GM23338 (cell line): ENCODE measurements around the gene CRTC1. TPM values are rescaled to one million over a fixed set of nuclear protein-coding genes. Genes with fewer than 3 reads are reported as not detected.

Experiments
- ATAC-seq: fragments of 200-7000 bp; cut with Tn5 transposase; 3 replicates; pipeline ENCODE4 v1.9.1; 2020
- DNase-seq: peaks from one replicate; pipeline ENCODE4 v3.0.0-alpha.2; 2015; ENCODE audit warnings: low spot score
- H2AFZ ChIP-seq: fragments of 200-600 bp; sonication (generic); 2 replicates; pipeline ENCODE4 v1.8.0; 2016; ENCODE audit warnings: antibody characterized with exemption, mild to moderate bottlenecking, moderate library complexity
- H3F3A ChIP-seq: fragments of 200-600 bp; sonication (generic); replicated peaks from 2 replicates; pipeline ENCODE4 v1.8.0; 2017; ENCODE audit warnings: antibody characterized with exemption, mixed run types, low read depth
- H3K27ac ChIP-seq: fragments of 200-600 bp; sonication (generic); 2 replicates; pipeline ENCODE4 v1.6.1; 2016; ENCODE audit warnings: low read depth
- H3K27me3 ChIP-seq: fragments of 200-600 bp; sonication (generic); 2 replicates; pipeline ENCODE4 v1.8.0; 2016; ENCODE audit warnings: mild to moderate bottlenecking, mixed run types, moderate library complexity; ENCODE audit not compliant: insufficient read depth
- H3K36me3 ChIP-seq: fragments of 200-600 bp; sonication (generic); 2 replicates; pipeline ENCODE4 v1.8.0; 2016; ENCODE audit warnings: mild to moderate bottlenecking; ENCODE audit not compliant: insufficient read depth
- H3K4me1 ChIP-seq: fragments of 200-600 bp; sonication (generic); 2 replicates; pipeline ENCODE4 v1.8.0; 2016; ENCODE audit warnings: mild to moderate bottlenecking, moderate library complexity; ENCODE audit not compliant: insufficient read depth
- H3K4me2 ChIP-seq: fragments of 200-600 bp; sonication (generic); 2 replicates; pipeline ENCODE4 v1.7.1; 2017; ENCODE audit warnings: mixed run types
- H3K4me3 ChIP-seq: fragments of 200-600 bp; sonication (generic); 2 replicates; pipeline ENCODE4 v1.6.1; 2016; ENCODE audit warnings: mixed run types
- H3K79me2 ChIP-seq: fragments of 200-600 bp; sonication (generic); replicated peaks from 2 replicates; pipeline ENCODE4 v1.8.0; 2017; ENCODE audit warnings: mild to moderate bottlenecking; ENCODE audit not compliant: insufficient read depth
- H3K9me2 ChIP-seq: fragments of 200-600 bp; sonication (generic); 2 replicates; pipeline ENCODE4 v1.8.0; 2017; ENCODE audit not compliant: insufficient read depth
- H4K20me1 ChIP-seq: fragments of 200-600 bp; sonication (generic); replicated peaks from 2 replicates; pipeline ENCODE4 v1.8.0; 2017; ENCODE audit warnings: mild to moderate bottlenecking; ENCODE audit not compliant: insufficient read depth
- H3K27ac Mint-ChIP-seq: 2 replicates; pipeline ENCODE4 v1.8.0; 2020; ENCODE audit warnings: inconsistent platforms, mild to moderate bottlenecking, moderate library complexity, mixed read lengths
- H3K27me3 Mint-ChIP-seq: 3 replicates; pipeline ENCODE4 v1.8.0; 2022; ENCODE audit warnings: low read depth, mild to moderate bottlenecking, moderate library complexity, mixed read lengths, inconsistent platforms; ENCODE audit not compliant: insufficient read depth, poor library complexity
- H3K36me3 Mint-ChIP-seq: 3 replicates; pipeline ENCODE4 v1.8.0; 2021; ENCODE audit warnings: low read depth, mild to moderate bottlenecking, inconsistent platforms, moderate library complexity, mixed read lengths
- H3K4me1 Mint-ChIP-seq: 3 replicates; pipeline ENCODE4 v1.8.0; 2020; ENCODE audit warnings: mild to moderate bottlenecking, inconsistent platforms, mixed read lengths
- H3K4me3 Mint-ChIP-seq: 3 replicates; pipeline ENCODE4 v1.8.0; 2021; ENCODE audit warnings: moderate library complexity, mild to moderate bottlenecking, inconsistent platforms, mixed read lengths
- H3K9me3 Mint-ChIP-seq: 3 replicates; pipeline ENCODE4 v1.8.0; 2020; ENCODE audit warnings: moderate library complexity, mild to moderate bottlenecking, inconsistent platforms, mixed read lengths
- CREB1 ChIP-seq: fragments of 250-450 bp; sonication (Bioruptor Pico); IDR thresholded peaks from 2 replicates; pipeline ENCODE4 v1.5.0; 2020; ENCODE audit warnings: low read depth, mild to moderate bottlenecking, moderate library complexity
- ETS1 ChIP-seq: IDR thresholded peaks from 2 replicates; pipeline ENCODE4 v1.6.1; 2016; ENCODE audit warnings: antibody characterized with exemption
- EZH2 ChIP-seq: fragments of 200-600 bp; sonication (generic); IDR thresholded peaks from one replicate; pipeline ENCODE4 v1.8.0; 2017; ENCODE audit warnings: antibody characterized with exemption, mild to moderate bottlenecking, low read depth; ENCODE audit not compliant: unreplicated experiment
- EZH2phosphoT487 ChIP-seq: fragments of 200-600 bp; sonication (generic); IDR thresholded peaks from one replicate; pipeline ENCODE4 v1.8.1; 2018; ENCODE audit warnings: antibody characterized with exemption; ENCODE audit not compliant: unreplicated experiment
- JUNB ChIP-seq: IDR thresholded peaks from one replicate; pipeline ENCODE4 v1.6.1; 2016; ENCODE audit warnings: antibody characterized with exemption; ENCODE audit not compliant: unreplicated experiment
- NANOG ChIP-seq: IDR thresholded peaks from 2 replicates; pipeline ENCODE4 v1.6.1; 2016; ENCODE audit warnings: antibody characterized with exemption, borderline replicate concordance
- POLR2AphosphoS5 ChIP-seq: IDR thresholded peaks from 2 replicates; pipeline ENCODE4 v1.6.1; 2016; ENCODE audit warnings: antibody characterized with exemption, low read depth
- STAT1 ChIP-seq: IDR thresholded peaks from one replicate; pipeline ENCODE4 v1.6.1; 2016; ENCODE audit warnings: antibody characterized with exemption; ENCODE audit not compliant: unreplicated experiment
- ZNF114 ChIP-seq: fragments of 250-450 bp; sonication (Bioruptor Pico); IDR thresholded peaks from 2 replicates; pipeline ENCODE4 v1.5.0; 2020; ENCODE audit warnings: mild to moderate bottlenecking, moderate library complexity
- ZNF331 ChIP-seq: fragments of 250-450 bp; sonication (Bioruptor Pico); IDR thresholded peaks from 2 replicates; pipeline ENCODE4 v1.5.0; 2020; ENCODE audit warnings: low read depth, mild to moderate bottlenecking, moderate library complexity
- polyA plus RNA-seq: library from polyadenylated mRNA; unstranded; fragments of >200 nt; fragmentation: Nextera tagmentation; extraction: Ambion mirVana; gene quantifications from 2 replicates; pipeline ENCODE4 v1.2.1, GENCODE V29; 2016
- total RNA-seq: library from RNA; depleted of rRNA; stranded (reverse); fragments of >200 nt; shearing (Covaris generic); gene quantifications from 2 replicates; pipeline ENCODE4 v1.2.3, GENCODE V29; 2014
- TF ChIP-seq, protein P1 (sequence below): fragments of 250-450 bp; sonication (Bioruptor Pico); IDR thresholded peaks from 2 replicates; pipeline ENCODE4 v1.5.0; 2020; ENCODE audit warnings: mild to moderate bottlenecking, moderate library complexity
- TF ChIP-seq, protein P2 (sequence below), 2 experiments: fragments of 200-600 bp in 1 of 2; sonication (generic) in 1 of 2; conservative IDR thresholded peaks; 2 replicates each; pipeline versions ENCODE4 v1.5.1 to v1.6.1; 2016 to 2017; ENCODE audit warnings: antibody characterized with exemption in 2 of 2, low read depth in 2 of 2, mild to moderate bottlenecking in 2 of 2, moderate library complexity in 1 of 2

The CRTC1 gene
- total and polyA plus RNA-seq, 2 experiments from 2014 or later = 5.4 to 8.4 TPM

DNA sequence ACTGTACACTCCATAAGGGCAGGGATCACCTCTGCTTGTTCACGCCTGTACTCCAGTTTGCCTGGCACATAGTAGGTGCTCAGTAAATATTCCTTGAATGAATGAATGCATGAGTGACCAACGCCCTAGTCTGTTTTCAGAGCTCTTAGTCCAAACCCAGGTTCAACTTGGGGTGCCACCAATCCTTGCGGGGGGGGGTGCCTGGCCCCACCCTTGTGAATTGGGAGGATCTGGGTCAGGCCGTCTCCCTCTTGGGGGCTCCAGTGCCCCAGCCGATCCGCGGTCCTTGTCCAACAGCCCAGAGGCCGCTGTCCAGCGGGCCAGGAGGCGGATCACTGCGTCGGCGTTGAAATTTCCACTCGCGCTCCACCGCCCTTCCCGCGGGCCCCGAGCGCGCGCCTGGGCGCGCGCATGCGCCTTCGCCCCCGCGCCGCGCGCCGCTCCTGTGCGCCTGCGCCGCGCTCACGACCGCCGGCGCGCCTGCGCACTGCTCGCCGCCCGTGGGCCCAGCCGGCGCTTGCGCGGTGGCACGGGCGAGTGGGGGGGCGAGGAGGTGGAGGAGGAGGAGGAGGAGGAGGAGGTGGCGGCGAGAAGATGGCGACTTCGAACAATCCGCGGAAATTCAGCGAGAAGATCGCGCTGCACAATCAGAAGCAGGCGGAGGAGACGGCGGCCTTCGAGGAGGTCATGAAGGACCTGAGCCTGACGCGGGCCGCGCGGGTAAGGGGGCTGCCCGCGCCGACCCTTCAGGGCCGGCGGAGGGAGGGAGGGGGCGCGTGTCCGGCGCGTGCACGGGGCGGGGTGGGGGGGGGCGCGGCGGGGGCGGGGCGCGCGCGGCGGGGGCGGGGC lies at the start of gene CRTC1 (continued):
- TF ChIP-seq ETS1 (no peak), EZH2phosphoT487 (no peak)

- ATAC-seq (no peak), DNase-seq (no peak)
- Histone ChIP-seq H3K4me2 (no peak overlapping the region), H3K4me3 (no peak overlapping the region), H3K27ac (no peak overlapping the region), H3K79me2 (peaks cover 15% of the 10 kb centered on the region), H3K9me2 (no peaks in the 10 kb centered on the region), H3K27me3 (peaks cover 14% of the 10 kb centered on the region), H2AFZ (no peak overlapping the region), H4K20me1 (no peaks in the 10 kb centered on the region; the same call in 1 of the 2 replicates), H3F3A (no peaks in the 10 kb centered on the region), H3K36me3 (no peaks in the 10 kb centered on the region), H3K4me1 (peaks cover 17% of the 10 kb centered on the region)
- Mint-ChIP-seq H3K4me3 (no peak overlapping the region), H3K27ac (no peak overlapping the region), H3K9me3 (no peaks in the 10 kb centered on the region), H3K4me1 (peaks cover 11% of the 10 kb centered on the region), H3K36me3 (no peaks in the 10 kb centered on the region), H3K27me3 (peaks cover 7% of the 10 kb centered on the region)
- TF ChIP-seq, protein P1, sequence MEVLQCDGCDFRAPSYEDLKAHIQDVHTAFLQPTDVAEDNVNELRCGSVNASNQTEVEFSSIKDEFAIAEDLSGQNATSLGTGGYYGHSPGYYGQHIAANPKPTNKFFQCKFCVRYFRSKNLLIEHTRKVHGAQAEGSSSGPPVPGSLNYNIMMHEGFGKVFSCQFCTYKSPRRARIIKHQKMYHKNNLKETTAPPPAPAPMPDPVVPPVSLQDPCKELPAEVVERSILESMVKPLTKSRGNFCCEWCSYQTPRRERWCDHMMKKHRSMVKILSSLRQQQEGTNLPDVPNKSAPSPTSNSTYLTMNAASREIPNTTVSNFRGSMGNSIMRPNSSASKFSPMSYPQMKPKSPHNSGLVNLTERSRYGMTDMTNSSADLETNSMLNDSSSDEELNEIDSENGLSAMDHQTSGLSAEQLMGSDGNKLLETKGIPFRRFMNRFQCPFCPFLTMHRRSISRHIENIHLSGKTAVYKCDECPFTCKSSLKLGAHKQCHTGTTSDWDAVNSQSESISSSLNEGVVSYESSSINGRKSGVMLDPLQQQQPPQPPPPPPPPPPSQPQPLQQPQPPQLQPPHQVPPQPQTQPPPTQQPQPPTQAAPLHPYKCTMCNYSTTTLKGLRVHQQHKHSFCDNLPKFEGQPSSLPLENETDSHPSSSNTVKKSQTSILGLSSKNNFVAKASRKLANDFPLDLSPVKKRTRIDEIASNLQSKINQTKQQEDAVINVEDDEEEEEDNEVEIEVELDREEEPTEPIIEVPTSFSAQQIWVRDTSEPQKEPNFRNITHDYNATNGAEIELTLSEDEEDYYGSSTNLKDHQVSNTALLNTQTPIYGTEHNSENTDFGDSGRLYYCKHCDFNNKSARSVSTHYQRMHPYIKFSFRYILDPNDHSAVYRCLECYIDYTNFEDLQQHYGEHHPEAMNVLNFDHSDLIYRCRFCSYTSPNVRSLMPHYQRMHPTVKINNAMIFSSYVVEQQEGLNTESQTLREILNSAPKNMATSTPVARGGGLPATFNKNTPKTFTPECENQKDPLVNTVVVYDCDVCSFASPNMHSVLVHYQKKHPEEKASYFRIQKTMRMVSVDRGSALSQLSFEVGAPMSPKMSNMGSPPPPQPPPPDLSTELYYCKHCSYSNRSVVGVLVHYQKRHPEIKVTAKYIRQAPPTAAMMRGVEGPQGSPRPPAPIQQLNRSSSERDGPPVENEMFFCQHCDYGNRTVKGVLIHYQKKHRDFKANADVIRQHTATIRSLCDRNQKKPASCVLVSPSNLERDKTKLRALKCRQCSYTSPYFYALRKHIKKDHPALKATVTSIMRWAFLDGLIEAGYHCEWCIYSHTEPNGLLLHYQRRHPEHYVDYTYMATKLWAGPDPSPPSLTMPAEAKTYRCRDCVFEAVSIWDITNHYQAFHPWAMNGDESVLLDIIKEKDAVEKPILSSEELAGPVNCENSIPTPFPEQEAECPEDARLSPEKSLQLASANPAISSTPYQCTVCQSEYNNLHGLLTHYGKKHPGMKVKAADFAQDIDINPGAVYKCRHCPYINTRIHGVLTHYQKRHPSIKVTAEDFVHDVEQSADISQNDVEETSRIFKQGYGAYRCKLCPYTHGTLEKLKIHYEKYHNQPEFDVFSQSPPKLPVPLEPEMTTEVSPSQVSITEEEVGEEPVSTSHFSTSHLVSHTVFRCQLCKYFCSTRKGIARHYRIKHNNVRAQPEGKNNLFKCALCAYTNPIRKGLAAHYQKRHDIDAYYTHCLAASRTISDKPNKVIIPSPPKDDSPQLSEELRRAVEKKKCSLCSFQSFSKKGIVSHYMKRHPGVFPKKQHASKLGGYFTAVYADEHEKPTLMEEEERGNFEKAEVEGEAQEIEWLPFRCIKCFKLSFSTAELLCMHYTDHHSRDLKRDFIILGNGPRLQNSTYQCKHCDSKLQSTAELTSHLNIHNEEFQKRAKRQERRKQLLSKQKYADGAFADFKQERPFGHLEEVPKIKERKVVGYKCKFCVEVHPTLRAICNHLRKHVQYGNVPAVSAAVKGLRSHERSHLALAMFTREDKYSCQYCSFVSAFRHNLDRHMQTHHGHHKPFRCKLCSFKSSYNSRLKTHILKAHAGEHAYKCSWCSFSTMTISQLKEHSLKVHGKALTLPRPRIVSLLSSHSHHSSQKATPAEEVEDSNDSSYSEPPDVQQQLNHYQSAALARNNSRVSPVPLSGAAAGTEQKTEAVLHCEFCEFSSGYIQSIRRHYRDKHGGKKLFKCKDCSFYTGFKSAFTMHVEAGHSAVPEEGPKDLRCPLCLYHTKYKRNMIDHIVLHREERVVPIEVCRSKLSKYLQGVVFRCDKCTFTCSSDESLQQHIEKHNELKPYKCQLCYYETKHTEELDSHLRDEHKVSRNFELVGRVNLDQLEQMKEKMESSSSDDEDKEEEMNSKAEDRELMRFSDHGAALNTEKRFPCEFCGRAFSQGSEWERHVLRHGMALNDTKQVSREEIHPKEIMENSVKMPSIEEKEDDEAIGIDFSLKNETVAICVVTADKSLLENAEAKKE (CRISPR knock-in tag) = no peak
- TF ChIP-seq, protein P2, sequence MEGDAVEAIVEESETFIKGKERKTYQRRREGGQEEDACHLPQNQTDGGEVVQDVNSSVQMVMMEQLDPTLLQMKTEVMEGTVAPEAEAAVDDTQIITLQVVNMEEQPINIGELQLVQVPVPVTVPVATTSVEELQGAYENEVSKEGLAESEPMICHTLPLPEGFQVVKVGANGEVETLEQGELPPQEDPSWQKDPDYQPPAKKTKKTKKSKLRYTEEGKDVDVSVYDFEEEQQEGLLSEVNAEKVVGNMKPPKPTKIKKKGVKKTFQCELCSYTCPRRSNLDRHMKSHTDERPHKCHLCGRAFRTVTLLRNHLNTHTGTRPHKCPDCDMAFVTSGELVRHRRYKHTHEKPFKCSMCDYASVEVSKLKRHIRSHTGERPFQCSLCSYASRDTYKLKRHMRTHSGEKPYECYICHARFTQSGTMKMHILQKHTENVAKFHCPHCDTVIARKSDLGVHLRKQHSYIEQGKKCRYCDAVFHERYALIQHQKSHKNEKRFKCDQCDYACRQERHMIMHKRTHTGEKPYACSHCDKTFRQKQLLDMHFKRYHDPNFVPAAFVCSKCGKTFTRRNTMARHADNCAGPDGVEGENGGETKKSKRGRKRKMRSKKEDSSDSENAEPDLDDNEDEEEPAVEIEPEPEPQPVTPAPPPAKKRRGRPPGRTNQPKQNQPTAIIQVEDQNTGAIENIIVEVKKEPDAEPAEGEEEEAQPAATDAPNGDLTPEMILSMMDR (conservative IDR thresholded peaks at IDR 0.05; ENCODE audit: low read depth in 2 of 2) = no peak
- TF ChIP-seq EZH2 (no peak), CREB1 (CRISPR knock-in tag) (no peak), NANOG (no peak), POLR2AphosphoS5 (no peak), EZH2phosphoT487 (no peak), ZNF114 (no peak), JUNB (no peak), ETS1 (no peak), ZNF331 (CRISPR knock-in tag) (no peak), STAT1 (no peak)
Measured at GRCh38 chr19:18634612-18635297, 48.7 kb upstream of the CRTC1 start.
